H1 (cell line): ENCODE results near the gene ICAM2. TPM values are rescaled to one million over a fixed set of nuclear protein-coding genes. Genes with fewer than 3 reads are reported as not detected.

ENCODE experiments used
- CTCF ChIA-PET: fragments of 300-600 bp; sonication (Branson Sonifier 250); formaldehyde crosslinking; loops from one replicate; lab custom pipeline; 2021; ENCODE audit not compliant: partially characterized antibody; lab: Charles Lee
- POLR2A ChIA-PET: fragments of 300-600 bp; sonication (Branson Sonifier 250); formaldehyde crosslinking; loops from one replicate; lab custom pipeline; 2021; ENCODE audit warnings: inconsistent platforms; ENCODE audit not compliant: partially characterized antibody; lab: Charles Lee
- DNase-seq, 2 experiments: peaks; one replicate each; pipeline versions ENCODE4 v3.0.0 to v3.0.0-alpha.2; 2010 to 2022; ENCODE audit warnings: low spot score in 2 of 2, low read depth in 1 of 2, mixed read lengths in 1 of 2
- FAIRE-seq: peaks from 2 replicates; lab custom pipeline; 2011; peaks lifted over from hg19 to GRCh38; lab: Jason Lieb, UNC
- H2AFZ ChIP-seq: 2 replicates; pipeline ENCODE4 v1.8.1; 2012; ENCODE audit warnings: low read length, inconsistent platforms
- H2AK5ac ChIP-seq: 2 replicates; pipeline ENCODE4 v1.6.1; 2013; ENCODE audit warnings: low read depth, low read length
- H2BK120ac ChIP-seq: replicated peaks from 2 replicates; pipeline ENCODE3; 2013; ENCODE audit warnings: low read depth, low read length, inconsistent platforms
- H2BK12ac ChIP-seq: 2 replicates; pipeline ENCODE4 v1.6.1; 2013; ENCODE audit warnings: low read depth, low read length
- H2BK15ac ChIP-seq: 2 replicates; pipeline ENCODE4 v1.6.1; 2013; ENCODE audit warnings: low read length
- H2BK20ac ChIP-seq: 2 replicates; pipeline ENCODE4 v1.6.1; 2013; ENCODE audit warnings: low read length
- H2BK5ac ChIP-seq: 2 replicates; pipeline ENCODE4 v1.6.1; 2013; ENCODE audit warnings: low read depth, low read length
- H3K14ac ChIP-seq: 2 replicates; pipeline ENCODE4 v1.6.1; 2013; ENCODE audit warnings: inconsistent platforms; ENCODE audit not compliant: insufficient read length
- H3K18ac ChIP-seq: 2 replicates; pipeline ENCODE4 v1.6.1; 2013; ENCODE audit warnings: low read length; ENCODE audit errors: extremely low read depth
- H3K23ac ChIP-seq: 2 replicates; pipeline ENCODE4 v1.6.1; 2013; ENCODE audit warnings: inconsistent platforms; ENCODE audit not compliant: insufficient read length
- H3K23me2 ChIP-seq: 2 replicates; pipeline ENCODE4 v1.6.1; 2013; ENCODE audit warnings: low read depth, low read length
- H3K27ac ChIP-seq: 2 replicates; pipeline ENCODE4 v1.6.1; 2011; ENCODE audit warnings: low read depth, low read length, inconsistent platforms
- H3K27me3 ChIP-seq, 4 experiments: replicated peaks in 1 of 4; 1 replicate in 1 of 4; 2 replicates in 3 of 4; pipeline versions ENCODE4 v1.6.1 to v1.8.1; 2011 to 2013; ENCODE audit warnings: low read length in 3 of 4, mild to moderate bottlenecking in 3 of 4, inconsistent platforms in 2 of 4, mixed read lengths in 2 of 4, moderate library complexity in 1 of 4; ENCODE audit not compliant: control insufficient read depth in 3 of 4, insufficient read depth in 3 of 4; ENCODE audit errors: extremely low read depth in 1 of 4
- H3K36me3 ChIP-seq, 4 experiments: 2 replicates each; pipeline versions ENCODE4 v1.6.1 to v1.8.1; 2011 to 2013; ENCODE audit warnings: mild to moderate bottlenecking in 4 of 4, low read length in 3 of 4, moderate library complexity in 2 of 4, control low read depth in 1 of 4, inconsistent platforms in 1 of 4; ENCODE audit not compliant: insufficient read depth in 4 of 4, control insufficient read depth in 2 of 4
- H3K4ac ChIP-seq: replicated peaks from 2 replicates; pipeline ENCODE3; 2013; ENCODE audit warnings: low read length, low read depth, mixed read lengths, inconsistent platforms; ENCODE audit not compliant: insufficient read length
- H3K4me1 ChIP-seq, 4 experiments: replicated peaks in 1 of 4; 1 replicate in 1 of 4; 2 replicates in 3 of 4; pipeline versions ENCODE4 v1.6.1 to v1.8.1; 2011 to 2013; ENCODE audit warnings: low read length in 3 of 4, inconsistent platforms in 2 of 4, mixed read lengths in 1 of 4; ENCODE audit not compliant: insufficient read depth in 4 of 4, control insufficient read depth in 3 of 4
- H3K4me2 ChIP-seq, 2 experiments: 2 replicates each; pipeline versions ENCODE4 v1.6.1 to v1.8.1; 2011 to 2013; ENCODE audit warnings: low read depth in 2 of 2, low read length in 2 of 2, control low read depth in 1 of 2, inconsistent platforms in 1 of 2, mild to moderate bottlenecking in 1 of 2; ENCODE audit not compliant: insufficient read depth in 1 of 2
- H3K4me3 ChIP-seq, 4 experiments: fragments of 200-600, 300-600 bp in 1 of 4; sonication (generic), shearing (Covaris generic), sonication (Bioruptor Twin) in 1 of 4; 2 replicates each; pipeline versions ENCODE4 v1.5.1 to v1.8.1; 2011 to 2016; ENCODE audit warnings: low read length in 4 of 4, low read depth in 3 of 4, control low read depth in 2 of 4, inconsistent platforms in 2 of 4, mild to moderate bottlenecking in 2 of 4, mixed read lengths in 1 of 4, moderate library complexity in 1 of 4; ENCODE audit not compliant: insufficient read depth in 2 of 4; ENCODE audit errors: extremely low read depth in 1 of 4
- H3K56ac ChIP-seq: replicated peaks from 2 replicates; pipeline ENCODE3; 2013; ENCODE audit warnings: low read depth, mild to moderate bottlenecking, mixed read lengths, low read length, inconsistent platforms; ENCODE audit not compliant: insufficient read length
- H3K79me1 ChIP-seq: 2 replicates; pipeline ENCODE4 v1.6.1; 2013; ENCODE audit warnings: low read depth, low read length, control low read depth
- H3K79me2 ChIP-seq, 2 experiments: 2 replicates each; pipeline versions ENCODE4 v1.6.1 to v1.8.1; 2012 to 2013; ENCODE audit warnings: low read length in 2 of 2, mild to moderate bottlenecking in 2 of 2, inconsistent platforms in 1 of 2; ENCODE audit not compliant: insufficient read depth in 2 of 2, control insufficient read depth in 1 of 2
- H3K9ac ChIP-seq, 4 experiments: replicated peaks in 1 of 4; 1 replicate in 1 of 4; 2 replicates in 3 of 4; pipeline versions ENCODE4 v1.6.1 to v1.8.1; 2011 to 2013; ENCODE audit warnings: low read depth in 3 of 4, low read length in 3 of 4, control low read depth in 2 of 4, mild to moderate bottlenecking in 2 of 4, moderate library complexity in 2 of 4, inconsistent platforms in 1 of 4; ENCODE audit errors: extremely low read depth in 1 of 4
- H3K9me3 ChIP-seq, 2 experiments: 2 replicates each; pipeline versions ENCODE4 v1.6.1 to v1.8.1; 2012 to 2013; ENCODE audit warnings: mild to moderate bottlenecking in 2 of 2, moderate library complexity in 2 of 2, control low read depth in 1 of 2, inconsistent platforms in 1 of 2, low read depth in 1 of 2, low read length in 1 of 2, mixed read lengths in 1 of 2; ENCODE audit not compliant: insufficient read depth in 2 of 2
- H4K20me1 ChIP-seq, 2 experiments: replicated peaks in 1 of 2; 2 replicates each; pipeline versions ENCODE3 to v1.8.1; 2011 to 2013; ENCODE audit warnings: inconsistent platforms in 2 of 2, low read length in 2 of 2, mild to moderate bottlenecking in 1 of 2; ENCODE audit not compliant: insufficient read depth in 2 of 2, control insufficient read depth in 1 of 2
- H4K5ac ChIP-seq: 2 replicates; pipeline ENCODE4 v1.6.1; 2013; ENCODE audit warnings: low read length, low read depth, mixed read lengths, inconsistent platforms; ENCODE audit not compliant: insufficient read length
- H4K8ac ChIP-seq: 2 replicates; pipeline ENCODE4 v1.8.0; 2013; ENCODE audit warnings: mild to moderate bottlenecking, moderate library complexity, low read length, inconsistent platforms; ENCODE audit not compliant: insufficient read depth; ENCODE audit errors: extremely low read depth
- H4K91ac ChIP-seq: replicated peaks from 2 replicates; pipeline ENCODE3; 2013; ENCODE audit warnings: low read length, mixed read lengths, inconsistent platforms; ENCODE audit not compliant: insufficient read length
- CEBPB ChIP-seq: IDR thresholded peaks from 2 replicates; pipeline ENCODE4 v1.6.1; 2012; ENCODE audit warnings: low read depth, low read length
- POLR2A ChIP-seq, 2 experiments: IDR thresholded peaks; 1 replicate in 1 of 2; 2 replicates in 1 of 2; pipeline ENCODE4 v1.6.1; 2011; ENCODE audit warnings: low read depth in 2 of 2, low read length in 2 of 2, mild to moderate bottlenecking in 2 of 2; ENCODE audit errors: control extremely low read depth in 1 of 2
- USF2 ChIP-seq: IDR thresholded peaks from 2 replicates; pipeline ENCODE4 v1.6.1; 2011; ENCODE audit warnings: low read length, improper control_type of control experiment
- WGBS, 2 experiments: shearing (Covaris generic) in 1 of 2; methylation state at CpG; one replicate each; pipeline versions ENCODE4 v1.1.6 to v1.1.7; 2013 to 2015; ENCODE audit warnings: low lambda C conversion rate in 2 of 2, mixed read lengths in 2 of 2, inconsistent platforms in 1 of 2, low coverage in 1 of 2, missing lambda C conversion rate in 1 of 2; ENCODE audit not compliant: insufficient replicate concordance in 2 of 2, insufficient coverage in 1 of 2, insufficient read length in 1 of 2; ENCODE audit errors: extremely low coverage in 1 of 2, missing lambda C conversion rate in 1 of 2; 5-methylcytosine and 5-hydroxymethylcytosine counted together
- polyA plus RNA-seq, 7 experiments: library from polyadenylated mRNA; depleted of rRNA in 3 of 7; stranded (reverse) in 5 of 7; unstranded in 2 of 7; fragments of >200 nt in 5 of 7; fragments of 200-250 nt in 2 of 7; gene quantifications; 1 replicate in 5 of 7; 2 replicates in 1 of 7; 4 replicates in 1 of 7; pipeline versions ENCODE4 v1.2.1 to v1.2.3, GENCODE V29; 2011 to 2013; ENCODE audit warnings: missing spikeins in 2 of 7, mixed read lengths in 2 of 7
- total RNA-seq: library from RNA; stranded (reverse); fragmentation: NEBNext Ultra II Directional; extraction: Animal tissue kit (Norgen Biotek cat#: 25700); gene quantifications from 2 replicates; pipeline ENCODE4 v1.2.1, GENCODE V29; 2021
- TF ChIP-seq, protein P1 (sequence below): IDR thresholded peaks from 2 replicates; pipeline ENCODE4 v1.6.1; 2012; ENCODE audit warnings: inconsistent platforms

The ICAM2 gene
- total and polyA plus RNA-seq, 2 of the 8 experiments (the other 6 are each of a cell fraction or from before 2014, with no cell fraction given): 0.45 to 0.63 TPM

DNA sequence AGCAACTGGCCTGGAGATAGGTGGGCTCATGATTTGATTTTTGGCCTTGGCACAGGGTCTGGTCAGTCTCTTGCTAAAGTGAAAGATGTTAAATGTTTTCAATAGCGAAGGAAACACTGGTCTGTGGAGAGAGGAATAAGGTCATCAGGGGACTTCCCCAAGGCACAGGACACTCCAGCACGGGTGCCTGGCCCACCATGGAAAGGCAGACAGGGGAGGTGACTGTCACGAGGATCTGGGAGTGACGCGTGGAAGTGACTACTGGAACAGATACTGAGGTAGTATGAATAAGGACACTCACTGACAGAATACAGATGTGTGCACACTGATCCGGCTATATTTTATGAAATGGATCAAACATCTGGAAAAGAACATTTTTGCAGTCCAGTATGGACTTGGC is 16.7 kb upstream of the ICAM2 start:
- no peak overlapping the region for H4K5ac ChIP-seq
- H3K4me1 ChIP-seq: no peaks in the 10 kb centered on the region
- H3K18ac ChIP-seq: no peak overlapping the region
- H3K79me1 ChIP-seq: no peaks in the 10 kb centered on the region; the same call in 1 of the 2 replicates
- TF ChIP-seq, protein P1, sequence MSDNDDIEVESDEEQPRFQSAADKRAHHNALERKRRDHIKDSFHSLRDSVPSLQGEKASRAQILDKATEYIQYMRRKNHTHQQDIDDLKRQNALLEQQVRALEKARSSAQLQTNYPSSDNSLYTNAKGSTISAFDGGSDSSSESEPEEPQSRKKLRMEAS: no peak
- TF ChIP-seq USF2 (no peak), CEBPB (no peak), POLR2A (IDR thresholded peaks at IDR 0.05; ENCODE audit: control extremely low read depth in 1 of 2, low read depth in 2 of 2, low read length in 2 of 2) (no peak)
- FAIRE-seq (no peak), DNase-seq (no peak)
- no peak overlapping the region for H2AK5ac ChIP-seq
- no peak overlapping the region for H3K27ac ChIP-seq
- no peak overlapping the region for H2BK12ac ChIP-seq
- no peak overlapping the region for H3K4me2 ChIP-seq
- H3K27me3 ChIP-seq: no peaks in the 10 kb centered on the region
- H3K9ac ChIP-seq: no peak overlapping the region
- 92% methylated on average over 6 of the region's 6 CpGs; no CpG with 5 or more reads in 1 of the 2 experiments for WGBS, 2 experiments
- H3K4ac ChIP-seq: no peak overlapping the region
- H2BK20ac ChIP-seq: no peak overlapping the region
- no peak overlapping the region for H3K23ac ChIP-seq
- no peaks in the 10 kb centered on the region for H3K36me3 ChIP-seq
- H2AFZ ChIP-seq: no peak overlapping the region
- no peak overlapping the region for H2BK120ac ChIP-seq
- no peak overlapping the region for H2BK15ac ChIP-seq
- H3K9me3 ChIP-seq: no peaks in the 10 kb centered on the region
- H2BK5ac ChIP-seq: no peak overlapping the region
- H3K56ac ChIP-seq: no peak overlapping the region
- no peaks in the 10 kb centered on the region for H4K20me1 ChIP-seq
- H3K23me2 ChIP-seq: no peaks in the 10 kb centered on the region
- H4K91ac ChIP-seq: no peak overlapping the region
- no peak overlapping the region for H3K4me3 ChIP-seq
- ChIA-PET CTCF (interaction anchor here (1.0 to 6.1 kb wide), 8 partner anchors 8 to 119 kb away, joined by 3 to 33 read pairs (median 6); partner anchors contain the start of gene GH1), POLR2A (interaction anchor here (1.3 kb wide), 1 partner anchor 109 kb away, joined by 7 read pairs; no protein-coding TSS in a partner anchor)
- H3K79me2 ChIP-seq: no peaks in the 10 kb centered on the region
- no peak overlapping the region for H4K8ac ChIP-seq
- H3K14ac ChIP-seq: no peak overlapping the region
